Peyer's patch (tissue), 4 donors: Measurements from ENCODE around the gene CEP85L. TPM values are rescaled to one million over a fixed set of nuclear protein-coding genes. Genes with fewer than 3 reads are reported as not detected.
A peak's percentile ranks its signal among the peaks of the same experiment; 100 is the strongest.

Experiments
- DNase-seq, 3 donors: peaks; one replicate each; pipeline ENCODE4 v3.0.0-alpha.2; 2017 to 2019
- H3K27ac ChIP-seq, 4 donors: fragments of 200-600 bp; sonication (generic); one replicate each; pipeline ENCODE4 v1.5.1; 2016 to 2019
- H3K27me3 ChIP-seq, 2 donors: fragments of 200-600 bp; sonication (generic); one replicate each; pipeline ENCODE4 v1.5.1; 2019
- H3K36me3 ChIP-seq, 3 donors: fragments of 200-600 bp; sonication (generic); one replicate each; pipeline ENCODE4 v1.5.1; 2016 to 2019
- H3K4me1 ChIP-seq, 4 donors: fragments of 200-600 bp; sonication (generic); one replicate each; pipeline ENCODE4 v1.5.1; 2016 to 2019
- H3K4me3 ChIP-seq, 4 donors: fragments of 200-600 bp; sonication (generic); 1 replicate in 3 of 4; 2 replicates in 1 of 4; pipeline ENCODE4 v1.5.1; 2016 to 2019; ENCODE audit warnings: mild to moderate bottlenecking in 1 of 4
- H3K9me3 ChIP-seq, 4 donors: fragments of 200-600 bp; sonication (generic); one replicate each; pipeline ENCODE4 v1.5.1; 2016 to 2019; ENCODE audit warnings: mild to moderate bottlenecking in 1 of 4
- CTCF ChIP-seq, 6 experiments: fragments of 450-650 bp in 4 of 6; fragments of 200-600 bp in 2 of 6; sonication (generic) in 1 of 6; IDR thresholded peaks; one replicate each; pipeline ENCODE4 v1.5.1; 2017 to 2019; ENCODE audit warnings: antibody characterized with exemption in 6 of 6, mild to moderate bottlenecking in 3 of 6, moderate library complexity in 1 of 6
- POLR2A ChIP-seq, 2 donors: fragments of 450-650 bp; IDR thresholded peaks; one replicate each; pipeline ENCODE4 v1.5.1; 2017; ENCODE audit warnings: antibody characterized with exemption in 2 of 2, mild to moderate bottlenecking in 2 of 2, moderate library complexity in 2 of 2
- total RNA-seq, 4 donors: library from RNA; depleted of rRNA; stranded (reverse); fragments of >200 nt; gene quantifications; one replicate each; pipeline ENCODE4 v1.1.0, GENCODE V29; 2016

The CEP85L gene
- total RNA-seq, 4 donors from 2014 or later: 3.2 to 22.3 (median 7.5) TPM

DNA sequence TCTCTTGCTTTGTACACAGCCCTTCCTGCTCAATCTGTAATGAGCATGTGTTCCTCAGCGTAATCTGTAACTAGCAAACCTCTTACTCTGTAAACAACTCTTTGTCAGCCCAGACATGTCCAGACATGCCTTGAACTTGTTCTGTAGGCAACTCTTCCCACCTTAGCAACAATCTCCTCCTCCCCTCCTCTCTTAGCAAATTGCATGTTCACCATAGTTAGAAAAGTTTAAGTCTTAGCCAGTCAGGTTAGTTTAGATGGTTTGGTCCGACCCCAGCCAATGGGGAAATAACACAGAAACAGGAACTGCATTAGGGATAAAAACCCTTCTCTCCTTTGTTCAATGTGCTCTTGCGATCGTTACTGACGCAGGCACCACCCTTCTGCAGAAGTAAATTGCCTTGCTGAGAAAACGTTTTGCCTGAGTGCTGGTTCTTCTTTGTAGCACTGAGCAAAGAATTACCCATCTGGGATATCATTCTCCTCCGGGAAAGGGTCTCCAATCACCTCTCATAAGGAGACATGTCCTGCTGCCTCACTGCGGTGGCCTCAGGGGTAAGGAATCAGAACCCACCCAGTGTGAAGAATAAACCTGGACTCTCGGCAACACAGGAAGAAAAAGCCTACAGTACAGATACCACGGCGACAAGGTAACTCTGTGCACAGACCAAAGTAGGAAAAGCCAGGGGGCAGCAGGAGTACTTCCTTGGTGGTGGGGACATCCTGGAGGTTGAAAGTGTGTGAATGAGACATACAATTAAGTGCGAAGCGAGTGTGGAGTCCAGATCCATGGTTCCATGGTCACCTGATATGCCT is 77.1 kb downstream of the CEP85L start:
- TF ChIP-seq POLR2A (IDR thresholded peaks at IDR 0.05) (no peak), CTCF (IDR thresholded peaks at IDR 0.05) (no peak)

GRCh38 chr6:118571121-118571520 is 80.3 kb downstream of the CEP85L start:
- no peak overlapping the region for H3K4me3 ChIP-seq
- H3K27me3 ChIP-seq: no peaks in the 10 kb centered on the region
- TF ChIP-seq CTCF (IDR thresholded peaks at IDR 0.05) (no peak), POLR2A (IDR thresholded peaks at IDR 0.05) (no peak)
- H3K9me3 ChIP-seq: peaks cover 0 to 18% (median 6%) of the 10 kb centered on the region in 4 donors
- H3K27ac ChIP-seq: no peak overlapping the region
- H3K4me1 ChIP-seq: no peaks in the 10 kb centered on the region
- peaks cover 0 to 12% (median 0%) of the 10 kb centered on the region in 3 donors for H3K36me3 ChIP-seq
- no peak for DNase-seq

More for the DNA sequence above, 77.1 kb downstream of the CEP85L start:
- Histone ChIP-seq H3K27ac (no peak overlapping the region), H3K9me3 (peaks cover 0 to 24% (median 12%) of the 10 kb centered on the region in 4 donors), H3K36me3 (peaks cover 0 to 14% (median 0%) of the 10 kb centered on the region in 3 donors), H3K4me3 (no peak overlapping the region), H3K4me1 (no peaks in the 10 kb centered on the region), H3K27me3 (no peaks in the 10 kb centered on the region)
- DNase-seq: no peak

DNA sequence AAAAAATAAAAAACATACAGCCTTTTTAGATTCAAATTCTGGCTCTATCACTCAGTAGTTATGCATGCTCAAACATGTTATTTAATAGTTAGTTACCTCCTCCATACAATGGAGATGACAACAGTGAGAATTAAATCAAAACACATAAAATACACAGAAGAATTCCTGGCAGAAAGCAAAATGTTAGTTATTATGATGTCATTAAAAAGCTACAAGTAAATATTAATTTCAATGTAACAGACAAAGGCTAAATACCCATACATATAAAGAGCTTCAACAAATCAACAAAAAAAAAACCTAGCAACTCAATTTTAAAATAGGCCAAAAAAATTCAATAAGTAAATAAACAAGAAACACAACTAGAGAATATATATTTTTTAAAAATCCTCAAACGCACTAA is 81.9 kb downstream of the CEP85L start:
- Histone ChIP-seq H3K4me1 (no peaks in the 10 kb centered on the region), H3K27ac (no peak overlapping the region), H3K4me3 (no peak overlapping the region), H3K27me3 (no peaks in the 10 kb centered on the region), H3K36me3 (peaks cover 0 to 6% (median 0%) of the 10 kb centered on the region in 3 donors), H3K9me3 (peaks cover 0 to 8% (median 3%) of the 10 kb centered on the region in 4 donors)
- TF ChIP-seq CTCF (IDR thresholded peaks at IDR 0.05) (no peak), POLR2A (IDR thresholded peaks at IDR 0.05) (no peak)
- no peak for DNase-seq

DNA sequence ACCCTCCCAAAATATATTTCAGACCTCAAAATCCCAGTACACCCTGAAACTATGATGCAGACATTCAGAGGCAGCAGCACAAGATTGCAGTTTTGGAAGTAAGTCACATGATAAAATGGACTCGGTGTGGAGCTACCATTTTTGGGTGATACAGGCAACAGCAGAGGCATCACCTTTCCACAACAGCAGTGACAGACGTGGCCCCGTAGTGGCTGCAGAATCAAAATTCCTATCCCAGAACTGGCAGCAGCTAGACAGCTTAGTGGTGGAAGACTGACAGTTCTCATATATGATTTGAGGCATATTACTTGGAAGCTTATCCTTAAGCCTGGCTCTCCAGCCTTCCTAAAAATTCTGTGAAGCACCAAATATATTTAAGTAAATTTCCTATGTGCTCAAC is 83.4 kb downstream of the CEP85L start:
- H3K9me3 ChIP-seq: no peaks in the 10 kb centered on the region
- no peaks in the 10 kb centered on the region for H3K36me3 ChIP-seq
- H3K27ac ChIP-seq: no peak overlapping the region
- no peak for TF ChIP-seq POLR2A (IDR thresholded peaks at IDR 0.05)
- TF ChIP-seq CTCF (IDR thresholded peaks at IDR 0.05): no peak
- no peaks in the 10 kb centered on the region for H3K27me3 ChIP-seq
- H3K4me3 ChIP-seq: no peak overlapping the region
- no peak for DNase-seq
- no peaks in the 10 kb centered on the region for H3K4me1 ChIP-seq

DNA sequence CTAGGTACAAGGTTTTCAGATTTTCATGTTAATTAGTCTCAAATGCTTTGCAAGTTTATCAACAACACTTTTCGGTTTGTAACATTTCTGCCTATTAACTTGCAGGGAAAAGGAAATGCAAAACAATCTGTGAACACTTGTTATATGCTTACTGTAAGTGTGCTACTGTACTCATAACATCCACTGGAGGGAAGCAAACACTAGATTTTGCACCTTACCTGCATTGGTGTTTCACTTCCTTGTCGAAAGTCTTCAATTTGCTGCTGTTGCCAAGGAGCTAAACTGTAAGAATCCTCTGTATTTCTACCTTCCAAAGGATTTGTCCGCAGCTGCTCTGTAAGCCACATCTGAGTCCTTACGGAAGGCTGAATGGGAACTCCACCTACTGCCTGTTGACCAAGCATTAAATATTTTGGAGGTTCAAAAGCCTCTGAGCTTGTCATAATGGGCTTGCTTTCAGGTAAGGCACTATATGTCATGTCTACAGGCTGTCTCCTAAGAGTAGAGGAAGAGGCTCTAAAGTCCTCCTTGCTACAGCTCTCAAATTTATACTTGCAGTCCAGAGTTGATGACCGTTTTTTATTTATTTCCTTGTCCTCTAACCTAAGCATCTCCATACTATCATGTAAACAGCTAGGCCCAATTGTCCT is 86.0 kb downstream of the CEP85L start:
- no peak overlapping the region for H3K27ac ChIP-seq
- no peak for DNase-seq
- no peaks in the 10 kb centered on the region for H3K36me3 ChIP-seq
- no peaks in the 10 kb centered on the region for H3K4me1 ChIP-seq
- no peaks in the 10 kb centered on the region for H3K9me3 ChIP-seq
- TF ChIP-seq CTCF (IDR thresholded peaks at IDR 0.05): peak; percentile 13 to 70 (median 60)
- no peak for TF ChIP-seq POLR2A (IDR thresholded peaks at IDR 0.05)
- no peaks in the 10 kb centered on the region for H3K27me3 ChIP-seq
- H3K4me3 ChIP-seq: no peak overlapping the region
